Measurements from ENCODE around the gene AIG1. TPM values are rescaled to one million over a fixed set of nuclear protein-coding genes. Genes with fewer than 3 reads are reported as not detected.

Gene AIG1
- total and polyA plus RNA-seq, 2 experiments from 2014 or later, result 44.7 to 46.9 TPM

- Histone ChIP-seq H3F3A (ENCODE audit: insufficient read depth) (no peaks in the 10 kb centered on the region), H4K20me1 (ENCODE audit: insufficient read depth) (no peaks in the 10 kb centered on the region), H3K27me3 (replicated peaks; ENCODE audit: insufficient read depth) (no peaks in the 10 kb centered on the region), H3K9ac (no peak overlapping the region), H3K79me2 (ENCODE audit: insufficient read depth) (no peaks in the 10 kb centered on the region), H3K4me3 (no peak overlapping the region), H2AFZ (no peak overlapping the region), H3K4me1 (ENCODE audit: insufficient read depth) (peaks cover 3% of the 10 kb centered on the region), H3K4me2 (ENCODE audit: unreplicated experiment) (no peak overlapping the region), H3K27ac (no peak overlapping the region), H3K9me3 (ENCODE audit: low read depth) (no peaks in the 10 kb centered on the region), H3K9me2 (ENCODE audit: insufficient read depth) (0 out of 2 replicates have a peak, but pooled peaks cover 3% of the 10 kb centered on the region), H3K36me3 (ENCODE audit: low read depth) (no peaks in the 10 kb centered on the region)
- in situ Hi-C loops (cut with MboI), result no loop called here
- TF ChIP-seq EZH2phosphoT487 (IDR thresholded peaks at IDR 0.05; ENCODE audit: insufficient read depth, low read depth) (no peak), EZH2 (IDR thresholded peaks at IDR 0.05; ENCODE audit: insufficient read depth, poor library complexity, severe bottlenecking) (no peak)
- DNase-seq, result no peak
Observed at GRCh38 chr6:143258945-143259344, 198.3 kb downstream of the AIG1 start.

GRCh38 chr6:143260857-143261256, 200.2 kb downstream of the AIG1 start:
- peak; percentile 72 for DNase-seq

GRCh38 chr6:143261899-143262436, 201.3 kb downstream of the AIG1 start:
- TF ChIP-seq EZH2phosphoT487 (IDR thresholded peaks at IDR 0.05; ENCODE audit: insufficient read depth, low read depth) (no peak), EZH2 (IDR thresholded peaks at IDR 0.05; ENCODE audit: insufficient read depth, poor library complexity, severe bottlenecking) (no peak)
- Histone ChIP-seq H3K79me2 (ENCODE audit: insufficient read depth) (no peaks in the 10 kb centered on the region), H3K9me2 (ENCODE audit: insufficient read depth) (no peaks in the 10 kb centered on the region), H3K27ac (no peak overlapping the region), H4K20me1 (ENCODE audit: insufficient read depth) (no peaks in the 10 kb centered on the region), H3K27me3 (replicated peaks; ENCODE audit: insufficient read depth) (no peaks in the 10 kb centered on the region), H3K4me2 (ENCODE audit: unreplicated experiment) (no peak overlapping the region), H2AFZ (no peak overlapping the region), H3K4me1 (ENCODE audit: insufficient read depth) (peaks cover 3% of the 10 kb centered on the region), H3K36me3 (ENCODE audit: low read depth) (no peaks in the 10 kb centered on the region), H3F3A (ENCODE audit: insufficient read depth) (no peaks in the 10 kb centered on the region), H3K4me3 (no peak overlapping the region), H3K9ac (no peak overlapping the region), H3K9me3 (ENCODE audit: low read depth) (no peaks in the 10 kb centered on the region)
- DNase-seq, result no peak
- in situ Hi-C loops (cut with MboI), result no loop called here
- 82 to 85% methylated on average over 3 of the region's 3 CpGs for WGBS, 2 experiments (ENCODE audit: low coverage in 1 of 2, low lambda C conversion rate in 2 of 2, missing lambda C conversion rate in 2 of 2)

More at GRCh38 chr6:143260857-143261256, 200.2 kb downstream of the AIG1 start:
- Histone ChIP-seq H3K27me3 (replicated peaks; ENCODE audit: insufficient read depth) (no peaks in the 10 kb centered on the region), H3K9ac (no peak overlapping the region), H3K9me2 (ENCODE audit: insufficient read depth) (0 out of 2 replicates have a peak, but pooled peaks cover 3% of the 10 kb centered on the region), H3K4me2 (ENCODE audit: unreplicated experiment) (peak overlapping the region; percentile 36), H3F3A (ENCODE audit: insufficient read depth) (no peaks in the 10 kb centered on the region), H2AFZ (no peak overlapping the region), H4K20me1 (ENCODE audit: insufficient read depth) (no peaks in the 10 kb centered on the region), H3K27ac (peak overlapping the region; percentile 19; the same call in 1 of the 2 replicates), H3K4me1 (ENCODE audit: insufficient read depth) (peaks cover 3% of the 10 kb centered on the region), H3K36me3 (ENCODE audit: low read depth) (no peaks in the 10 kb centered on the region), H3K9me3 (ENCODE audit: low read depth) (no peaks in the 10 kb centered on the region), H3K79me2 (ENCODE audit: insufficient read depth) (no peaks in the 10 kb centered on the region), H3K4me3 (no peak overlapping the region)
- 94 to 97% methylated on average over 6 to 7 of the region's 7 CpGs for WGBS, 2 experiments (ENCODE audit: low coverage in 1 of 2, low lambda C conversion rate in 2 of 2, missing lambda C conversion rate in 2 of 2)
- TF ChIP-seq EZH2 (IDR thresholded peaks at IDR 0.05; ENCODE audit: insufficient read depth, poor library complexity, severe bottlenecking), result no peak
- no peak for TF ChIP-seq EZH2phosphoT487 (IDR thresholded peaks at IDR 0.05; ENCODE audit: insufficient read depth, low read depth)
- in situ Hi-C loops (cut with MboI), result no loop called here

GRCh38 chr6:143262859-143263258, 202.2 kb downstream of the AIG1 start:
- Histone ChIP-seq H3K9ac (no peak overlapping the region), H3K27ac (no peak overlapping the region), H3K27me3 (replicated peaks; ENCODE audit: insufficient read depth) (no peaks in the 10 kb centered on the region), H3K4me1 (ENCODE audit: insufficient read depth) (peaks cover 3% of the 10 kb centered on the region), H3K9me3 (ENCODE audit: low read depth) (no peaks in the 10 kb centered on the region), H4K20me1 (ENCODE audit: insufficient read depth) (no peaks in the 10 kb centered on the region), H3K9me2 (ENCODE audit: insufficient read depth) (no peaks in the 10 kb centered on the region), H3K36me3 (ENCODE audit: low read depth) (no peaks in the 10 kb centered on the region), H3K4me2 (ENCODE audit: unreplicated experiment) (no peak overlapping the region), H3K79me2 (ENCODE audit: insufficient read depth) (no peaks in the 10 kb centered on the region), H2AFZ (no peak overlapping the region), H3F3A (ENCODE audit: insufficient read depth) (no peaks in the 10 kb centered on the region), H3K4me3 (no peak overlapping the region)
- TF ChIP-seq EZH2phosphoT487 (IDR thresholded peaks at IDR 0.05; ENCODE audit: insufficient read depth, low read depth) (no peak), EZH2 (IDR thresholded peaks at IDR 0.05; ENCODE audit: insufficient read depth, poor library complexity, severe bottlenecking) (no peak)
- DNase-seq, result no peak
- in situ Hi-C loops (cut with MboI), result no loop called here
- WGBS, 2 experiments (ENCODE audit: low coverage in 1 of 2, low lambda C conversion rate in 2 of 2, missing lambda C conversion rate in 2 of 2), result 80 to 87% methylated on average over 2 of the region's 2 CpGs

GRCh38 chr6:143264379-143264778, 203.7 kb downstream of the AIG1 start:
- DNase-seq, result no peak
- no peaks in the 10 kb centered on the region for H4K20me1 ChIP-seq (ENCODE audit: insufficient read depth)
- in situ Hi-C loops (cut with MboI), result no loop called here
- H3K4me1 ChIP-seq (ENCODE audit: insufficient read depth), result peaks cover 3% of the 10 kb centered on the region
- no peak for TF ChIP-seq EZH2phosphoT487 (IDR thresholded peaks at IDR 0.05; ENCODE audit: insufficient read depth, low read depth)
- no peak for TF ChIP-seq EZH2 (IDR thresholded peaks at IDR 0.05; ENCODE audit: insufficient read depth, poor library complexity, severe bottlenecking)
- H3F3A ChIP-seq (ENCODE audit: insufficient read depth), result no peaks in the 10 kb centered on the region
- H3K9me3 ChIP-seq (ENCODE audit: low read depth), result no peaks in the 10 kb centered on the region
- no peaks in the 10 kb centered on the region for H3K79me2 ChIP-seq (ENCODE audit: insufficient read depth)
- H3K27me3 ChIP-seq (replicated peaks; ENCODE audit: insufficient read depth), result no peaks in the 10 kb centered on the region
- H3K9me2 ChIP-seq (ENCODE audit: insufficient read depth), result no peaks in the 10 kb centered on the region
- no peak overlapping the region for H2AFZ ChIP-seq
- WGBS, 2 experiments (ENCODE audit: low coverage in 1 of 2, low lambda C conversion rate in 2 of 2, missing lambda C conversion rate in 2 of 2), result 74 to 78% methylated on average over 5 of the region's 5 CpGs
- no peaks in the 10 kb centered on the region for H3K36me3 ChIP-seq (ENCODE audit: low read depth)
- no peak overlapping the region for H3K9ac ChIP-seq
- H3K4me2 ChIP-seq (ENCODE audit: unreplicated experiment), result no peak overlapping the region
- H3K27ac ChIP-seq, result no peak overlapping the region
- H3K4me3 ChIP-seq, result no peak overlapping the region

Measured in GM23248 (cell line).